OCI-LY1 (cell line): ENCODE measurements around the gene RAD52.

Experiments used
- CTCF ChIP-seq: fragments of 200-600 bp; sonication (generic), shearing (Covaris generic); IDR thresholded peaks from 2 replicates; pipeline ENCODE4 v1.5.1; 2017; ENCODE audit warnings: mild to moderate bottlenecking, antibody characterized with exemption, low read length, moderate library complexity, mixed read lengths
- EZH2 ChIP-seq: fragments of 200-600 bp; sonication (generic), shearing (Covaris generic); IDR thresholded peaks from 2 replicates; pipeline ENCODE4 v1.8.0; 2017; ENCODE audit warnings: borderline replicate concordance, mixed run types, mild to moderate bottlenecking, antibody characterized with exemption, low read length, moderate library complexity, mixed read lengths

- TF ChIP-seq CTCF, result no peak
- no peak for TF ChIP-seq EZH2
These were observed 1.7 kb upstream of the RAD52 start for GRCh38 chr12:951176-951575.
